PC-3 (cell line): Measurements from ENCODE around the gene IL1RAPL2. TPM values are rescaled to one million over a fixed set of nuclear protein-coding genes. Genes with fewer than 3 reads are reported as not detected.

Experiments used
- ATAC-seq: fragments of 200-7000 bp; cut with Tn5 transposase; 2 replicates; pipeline ENCODE4 v1.9.1; 2020; ENCODE audit warnings: mild to moderate bottlenecking, moderate library complexity
- BruUV-seq: library from RNA; stranded (reverse); fragments of 400-500 nt; replicated peaks from 2 replicates; lab custom pipeline; 2021; lab: Mats Ljungman, UMichigan
- CTCF ChIA-PET: fragments of 300-600 bp; sonication (Branson Sonifier 250); formaldehyde crosslinking; loops from one replicate; lab custom pipeline; 2022; ENCODE audit warnings: antibody characterized with exemption; lab: Charles Lee
- POLR2A ChIA-PET: fragments of 300-600 bp; sonication (Branson Sonifier 250); formaldehyde crosslinking; loops from one replicate; lab custom pipeline; 2022; ENCODE audit warnings: antibody characterized with exemption; ENCODE audit not compliant: unreplicated experiment; lab: Charles Lee
- DNase-seq: peaks from one replicate; pipeline ENCODE4 v3.0.0-alpha.2; 2015
- H2AFZ ChIP-seq: fragments of 300-600 bp; sonication (generic); 2 replicates; pipeline ENCODE4 v1.6.0; 2016; ENCODE audit warnings: antibody characterized with exemption, low read length
- H3F3A ChIP-seq: fragments of 300-600 bp; sonication (generic); one replicate; pipeline ENCODE4 v1.6.0; 2017; ENCODE audit warnings: antibody characterized with exemption, low read length, control low read depth, mild to moderate bottlenecking; ENCODE audit not compliant: unreplicated experiment
- H3K27ac ChIP-seq: fragments of 300-600 bp; sonication (generic); 2 replicates; pipeline ENCODE4 v1.5.1; 2016; ENCODE audit warnings: mild to moderate bottlenecking, low read length
- H3K27me3 ChIP-seq: fragments of 300-600 bp; sonication (generic); 2 replicates; pipeline ENCODE4 v1.6.1; 2016; ENCODE audit warnings: low read length, mixed read lengths
- H3K36me3 ChIP-seq: fragments of 300-600 bp; sonication (generic); 2 replicates; pipeline ENCODE4 v1.6.1; 2016; ENCODE audit warnings: low read depth, mixed run types, low read length, mixed read lengths
- H3K4me1 ChIP-seq: fragments of 300-600 bp; sonication (generic); 2 replicates; pipeline ENCODE4 v1.5.1; 2016; ENCODE audit warnings: low read length; ENCODE audit not compliant: insufficient read depth
- H3K4me2 ChIP-seq: fragments of 300-600 bp; sonication (generic); 2 replicates; pipeline ENCODE4 v1.6.0; 2016; ENCODE audit warnings: low read length
- H3K4me3 ChIP-seq: fragments of 300-600 bp; sonication (generic); 2 replicates; pipeline ENCODE4 v1.5.1; 2016; ENCODE audit warnings: mild to moderate bottlenecking, low read length, mixed read lengths
- H3K79me2 ChIP-seq: fragments of 300-600 bp; sonication (generic); 2 replicates; pipeline ENCODE4 v1.6.1; 2017; ENCODE audit warnings: low read length, mixed read lengths
- H3K9ac ChIP-seq: fragments of 300-600 bp; sonication (generic); 2 replicates; pipeline ENCODE4 v1.6.0; 2016; ENCODE audit warnings: mild to moderate bottlenecking, low read length
- H3K9me2 ChIP-seq: fragments of 300-600 bp; sonication (generic); replicated peaks from 2 replicates; pipeline ENCODE4 v1.6.1; 2016; ENCODE audit warnings: mixed run types, low read length, mixed read lengths
- H3K9me3 ChIP-seq: fragments of 300-600 bp; sonication (generic); 2 replicates; pipeline ENCODE4 v1.6.1; 2016; ENCODE audit warnings: low read length, mixed read lengths
- H4K20me1 ChIP-seq: fragments of 300-600 bp; sonication (generic); 2 replicates; pipeline ENCODE4 v1.6.1; 2016; ENCODE audit warnings: low read length, mixed read lengths
- EZH2 ChIP-seq: fragments of 300-600 bp; sonication (generic); IDR thresholded peaks from one replicate; pipeline ENCODE4 v1.6.1; 2017; ENCODE audit warnings: antibody characterized with exemption, mild to moderate bottlenecking, low read length; ENCODE audit not compliant: unreplicated experiment
- EZH2phosphoT487 ChIP-seq: fragments of 300-600 bp; sonication (generic); IDR thresholded peaks from 2 replicates; pipeline ENCODE4 v1.6.1; 2018; ENCODE audit warnings: mild to moderate bottlenecking, antibody characterized with exemption, low read length, borderline replicate concordance
- intact Hi-C: fragments of 100-400 bp; cut with micrococcal nuclease; formaldehyde crosslinking; loops from 2 replicates; pipeline ENCODE4 v1.9.0; 2023
- total RNA-seq: library from RNA; depleted of rRNA; stranded (reverse); fragments of >200 nt; gene quantifications from 2 replicates; pipeline ENCODE4 v1.2.3, GENCODE V29; 2014
- TF ChIP-seq, protein P1 (sequence below): fragments of 300-600 bp; sonication (generic); conservative IDR thresholded peaks from 2 replicates; pipeline ENCODE4 v1.5.1; 2017; ENCODE audit warnings: antibody characterized with exemption, low read depth, mild to moderate bottlenecking, low read length

The IL1RAPL2 gene
- total RNA-seq, 1 experiment from 2014 or later: 0.62 TPM

DNA sequence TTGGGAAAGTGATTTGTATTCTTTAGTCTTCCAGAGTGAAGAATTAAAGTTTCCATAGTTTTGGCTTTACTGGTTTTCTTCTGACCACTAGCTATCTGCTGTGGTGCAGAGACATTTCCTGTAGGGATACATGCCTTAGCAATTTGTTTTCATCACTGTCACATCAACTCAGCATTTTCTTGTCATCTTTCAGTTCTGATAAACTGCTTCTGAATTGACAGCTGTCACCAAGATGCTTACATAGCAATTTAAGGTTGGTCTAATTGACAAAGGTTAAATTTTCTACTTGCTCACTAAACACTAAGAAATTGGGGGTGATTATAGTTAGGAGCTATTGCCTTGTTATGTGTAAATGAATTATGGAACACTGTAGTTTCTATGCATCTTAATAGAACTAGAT is 422.0 kb downstream of the IL1RAPL2 start:
- Histone ChIP-seq H3K36me3 (no peaks in the 10 kb centered on the region), H3F3A (no peaks in the 10 kb centered on the region), H3K4me1 (peaks cover 18% of the 10 kb centered on the region), H3K9ac (no peak overlapping the region), H3K9me3 (no peaks in the 10 kb centered on the region), H3K27me3 (no peaks in the 10 kb centered on the region), H3K4me2 (0 out of 2 replicates have a peak overlapping the region, but pooled peaks have one; percentile 55), H2AFZ (no peak overlapping the region), H4K20me1 (no peaks in the 10 kb centered on the region), H3K27ac (no peak overlapping the region), H3K79me2 (no peaks in the 10 kb centered on the region), H3K9me2 (no peaks in the 10 kb centered on the region), H3K4me3 (no peak overlapping the region)
- no TSS peak for BruUV-seq
- ChIA-PET POLR2A (no interaction called here), CTCF (no interaction called here)
- intact Hi-C loops: no loop called here
- DNase-seq: no peak
- TF ChIP-seq EZH2: no peak
- no peak for TF ChIP-seq EZH2phosphoT487
- TF ChIP-seq, protein P1, sequence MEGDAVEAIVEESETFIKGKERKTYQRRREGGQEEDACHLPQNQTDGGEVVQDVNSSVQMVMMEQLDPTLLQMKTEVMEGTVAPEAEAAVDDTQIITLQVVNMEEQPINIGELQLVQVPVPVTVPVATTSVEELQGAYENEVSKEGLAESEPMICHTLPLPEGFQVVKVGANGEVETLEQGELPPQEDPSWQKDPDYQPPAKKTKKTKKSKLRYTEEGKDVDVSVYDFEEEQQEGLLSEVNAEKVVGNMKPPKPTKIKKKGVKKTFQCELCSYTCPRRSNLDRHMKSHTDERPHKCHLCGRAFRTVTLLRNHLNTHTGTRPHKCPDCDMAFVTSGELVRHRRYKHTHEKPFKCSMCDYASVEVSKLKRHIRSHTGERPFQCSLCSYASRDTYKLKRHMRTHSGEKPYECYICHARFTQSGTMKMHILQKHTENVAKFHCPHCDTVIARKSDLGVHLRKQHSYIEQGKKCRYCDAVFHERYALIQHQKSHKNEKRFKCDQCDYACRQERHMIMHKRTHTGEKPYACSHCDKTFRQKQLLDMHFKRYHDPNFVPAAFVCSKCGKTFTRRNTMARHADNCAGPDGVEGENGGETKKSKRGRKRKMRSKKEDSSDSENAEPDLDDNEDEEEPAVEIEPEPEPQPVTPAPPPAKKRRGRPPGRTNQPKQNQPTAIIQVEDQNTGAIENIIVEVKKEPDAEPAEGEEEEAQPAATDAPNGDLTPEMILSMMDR: no peak
- no peak for ATAC-seq

DNA sequence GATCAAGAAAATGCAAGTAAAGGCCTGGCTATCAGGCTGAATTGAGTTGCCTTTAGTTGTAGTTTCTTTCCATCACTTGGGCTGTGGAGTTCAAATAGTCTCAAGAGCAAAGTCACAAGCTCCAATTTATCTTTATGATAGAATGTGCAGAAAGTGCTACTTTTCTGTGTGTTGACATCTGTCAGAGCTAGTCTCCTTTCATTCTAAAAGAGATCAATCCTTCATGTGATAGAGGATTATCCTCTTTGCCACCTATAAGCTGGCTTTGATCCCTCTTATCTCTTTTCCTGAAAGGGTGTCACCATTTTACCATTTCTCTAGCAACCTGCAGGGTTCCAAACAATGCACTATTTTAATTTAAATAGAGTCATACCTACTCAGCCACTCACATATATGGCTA is 429.5 kb downstream of the IL1RAPL2 start:
- ATAC-seq: no peak
- no peaks in the 10 kb centered on the region for H3K4me1 ChIP-seq

DNA sequence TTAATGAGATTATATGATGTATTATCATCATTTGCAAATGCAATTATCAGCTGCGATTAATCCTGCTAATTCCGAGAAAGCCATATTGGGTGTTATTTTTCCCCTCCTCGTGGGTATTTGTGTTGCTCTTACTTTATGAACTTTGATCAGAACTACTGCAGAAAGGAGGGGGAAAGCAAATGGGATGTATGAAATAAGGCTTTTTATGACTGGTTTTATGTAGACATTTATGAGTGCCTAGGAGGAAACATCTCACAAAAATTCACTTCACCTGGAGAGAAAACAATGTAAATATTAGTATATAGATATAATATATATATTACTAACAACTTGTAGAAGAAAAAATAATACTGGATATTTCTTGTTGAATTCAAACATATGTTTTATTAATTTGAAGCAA is 440.1 kb downstream of the IL1RAPL2 start:
- no TSS peak for BruUV-seq
- Histone ChIP-seq H3K27me3 (no peaks in the 10 kb centered on the region), H2AFZ (no peak overlapping the region), H3K36me3 (no peaks in the 10 kb centered on the region), H3F3A (no peaks in the 10 kb centered on the region), H3K79me2 (no peaks in the 10 kb centered on the region), H3K9ac (no peak overlapping the region), H3K27ac (no peak overlapping the region), H3K9me2 (no peaks in the 10 kb centered on the region), H3K4me1 (no peaks in the 10 kb centered on the region), H3K4me3 (no peak overlapping the region), H4K20me1 (no peaks in the 10 kb centered on the region), H3K4me2 (no peak overlapping the region), H3K9me3 (no peaks in the 10 kb centered on the region)
- ATAC-seq (no peak; the same call in 1 of the 2 replicates), DNase-seq (no peak)
- TF ChIP-seq, protein P1: no peak
- TF ChIP-seq EZH2phosphoT487 (no peak), EZH2 (no peak)
- ChIA-PET CTCF (no interaction called here), POLR2A (no interaction called here)
- intact Hi-C loops: no loop called here

More for the DNA sequence above, 429.5 kb downstream of the IL1RAPL2 start:
- TF ChIP-seq, protein P1: no peak
- no peak for TF ChIP-seq EZH2
- no peak for TF ChIP-seq EZH2phosphoT487
- H3K27ac ChIP-seq: no peak overlapping the region
- no peaks in the 10 kb centered on the region for H3K79me2 ChIP-seq
- H3K9ac ChIP-seq: no peak overlapping the region
- H4K20me1 ChIP-seq: no peaks in the 10 kb centered on the region
- no peak overlapping the region for H3K4me2 ChIP-seq
- H3K36me3 ChIP-seq: no peaks in the 10 kb centered on the region
- intact Hi-C loops: no loop called here
- no peak for DNase-seq
- no peak overlapping the region for H2AFZ ChIP-seq
- no peaks in the 10 kb centered on the region for H3K9me3 ChIP-seq
- CTCF ChIA-PET: no interaction called here
- H3K4me3 ChIP-seq: no peak overlapping the region
- H3F3A ChIP-seq: no peaks in the 10 kb centered on the region
- no peaks in the 10 kb centered on the region for H3K9me2 ChIP-seq
- no peaks in the 10 kb centered on the region for H3K27me3 ChIP-seq
- POLR2A ChIA-PET: no interaction called here
- no TSS peak for BruUV-seq
